HG03045 (cell line): Measurements from ENCODE around the gene EBI3.
"Not testable (repeated sequence)": the region's sequence is repeated elsewhere in the genome, so short reads cannot be mapped to it uniquely, and the experiment has no call there.

ENCODE experiments used
- ATAC-seq: cut with Tn5 transposase; IDR thresholded peaks from one replicate; pipeline ENCODE4 v1.9.1; 2021; ENCODE audit warnings: mild to moderate bottlenecking, moderate library complexity; ENCODE audit not compliant: unreplicated experiment

EBI3 gene

DNA sequence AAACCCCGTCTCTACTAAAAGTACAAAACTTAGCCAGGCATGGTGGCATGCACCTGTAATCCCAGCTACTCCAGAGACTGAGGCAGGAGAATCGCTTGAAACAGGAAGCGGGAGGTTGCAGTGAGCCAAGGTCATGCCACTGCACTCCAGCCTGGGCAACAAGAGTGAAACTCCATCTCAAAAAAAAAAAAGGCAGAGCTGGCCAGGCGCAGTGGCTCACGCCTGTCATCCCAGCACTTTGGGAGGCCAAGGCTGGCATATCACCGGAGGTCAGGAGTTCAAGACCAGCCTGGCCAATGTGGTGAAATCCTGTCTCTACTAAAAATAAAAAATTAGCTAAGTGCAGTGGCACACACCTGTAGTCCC, 45.0 kb downstream of the EBI3 start:
- ATAC-seq, result not testable (repeated sequence)

DNA sequence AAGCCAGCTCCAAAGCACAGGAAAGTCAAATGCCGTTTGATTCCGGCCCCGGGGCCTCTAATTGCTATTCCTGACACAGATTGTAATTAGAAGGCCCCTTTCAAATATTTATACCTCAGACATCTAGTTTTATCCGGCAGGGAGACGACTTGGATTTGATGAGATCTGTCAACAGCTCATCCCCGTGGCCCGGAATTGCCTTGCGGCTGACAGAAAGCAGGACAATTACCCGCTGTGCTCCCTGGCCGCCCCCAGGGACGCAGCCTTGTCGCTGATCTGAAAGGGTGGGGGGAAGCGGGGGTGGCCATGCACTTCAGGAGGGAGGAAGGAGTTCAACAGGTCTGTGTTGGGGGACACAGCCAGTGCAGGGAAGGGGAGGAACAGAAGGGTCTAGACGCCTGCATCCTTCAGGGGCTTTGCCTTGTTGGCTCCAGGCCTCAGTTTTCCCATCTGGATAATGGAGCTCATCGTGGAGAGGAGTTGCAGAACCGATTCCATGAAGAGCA, 47.9 kb downstream of the EBI3 start:
- no peak for ATAC-seq

DNA sequence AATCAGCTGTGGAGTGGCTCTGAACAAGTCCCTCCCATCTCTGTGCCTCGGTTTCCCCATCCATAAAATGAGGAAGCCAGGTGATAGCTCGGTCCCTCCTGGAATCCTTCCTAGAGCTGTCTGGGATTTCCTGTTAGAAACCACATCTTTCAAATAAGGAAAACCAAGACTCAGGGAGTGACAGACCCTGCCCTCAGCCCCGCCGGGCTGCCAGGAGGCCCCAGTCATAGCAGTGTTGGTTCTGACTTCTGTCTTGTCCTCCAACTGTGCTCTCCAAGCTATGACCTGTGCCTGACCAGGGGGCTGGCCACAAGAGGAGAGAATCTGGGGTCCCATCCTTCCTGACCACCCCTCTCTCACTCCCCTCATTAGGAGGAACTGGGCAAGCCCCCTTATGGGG, 48.7 kb downstream of the EBI3 start:
- no peak for ATAC-seq

DNA sequence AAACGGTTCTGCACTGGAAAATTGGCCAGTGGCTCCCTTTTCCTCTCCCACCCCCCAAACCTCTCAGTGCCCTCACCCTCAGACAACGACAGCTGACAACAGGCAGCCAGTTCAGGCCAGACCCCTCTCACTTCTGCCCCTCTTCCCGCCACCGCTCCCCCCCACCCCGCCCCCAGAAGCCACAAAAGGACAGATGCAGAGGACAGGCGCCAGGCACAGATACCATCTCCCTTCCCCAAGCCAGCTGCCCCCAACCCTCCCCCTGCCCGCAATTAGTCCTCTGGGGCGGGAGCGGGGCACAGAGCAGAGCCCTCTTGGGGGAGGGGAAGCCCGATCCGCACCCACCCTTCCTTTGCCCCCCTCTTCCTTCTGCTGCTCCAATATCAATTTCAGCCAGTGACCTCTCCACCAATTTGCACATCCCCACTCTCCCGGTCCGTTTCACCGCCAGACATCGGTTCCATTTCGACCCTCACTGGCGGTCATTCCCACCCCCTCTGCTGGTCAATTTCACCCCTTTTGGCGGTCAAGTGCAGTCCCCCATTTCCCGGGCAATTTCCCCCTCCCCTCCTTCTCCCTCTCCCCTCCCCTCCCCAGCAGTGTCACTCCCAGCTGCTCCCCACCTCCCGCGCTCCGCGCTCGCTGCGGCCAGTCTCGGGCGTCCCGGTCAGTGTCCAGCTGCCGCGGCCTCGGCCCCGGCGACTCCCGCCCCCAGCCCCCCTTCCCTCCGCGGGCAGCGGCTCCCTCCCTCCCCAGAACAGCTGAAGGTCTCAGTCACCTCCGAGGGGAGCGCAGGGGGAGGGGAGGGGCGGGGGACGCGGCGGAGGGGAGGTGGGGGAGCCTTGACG, 49.3 kb downstream of the EBI3 start, which contains the start of gene SHD:
SHD (plus strand) TSS at position 848 of the 848 bp plus-strand sequence. CDS start 798 bp downstream, outside the sequence.
- ATAC-seq, result no peak

DNA sequence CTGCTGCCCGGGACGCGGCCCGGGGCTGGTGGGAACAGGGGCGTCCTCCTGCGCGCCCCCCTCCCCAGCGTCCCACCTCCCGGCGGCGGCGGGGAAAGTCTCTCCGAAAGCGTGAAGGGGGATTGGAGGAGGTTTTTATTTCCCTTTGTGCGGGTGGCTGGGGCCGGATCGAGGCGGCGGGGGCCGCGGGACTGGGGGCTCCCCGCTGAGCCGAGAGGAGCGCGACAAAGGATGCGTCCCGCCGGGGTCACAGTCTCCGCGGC, 49.9 kb downstream of the EBI3 start:
- ATAC-seq, result no peak

DNA sequence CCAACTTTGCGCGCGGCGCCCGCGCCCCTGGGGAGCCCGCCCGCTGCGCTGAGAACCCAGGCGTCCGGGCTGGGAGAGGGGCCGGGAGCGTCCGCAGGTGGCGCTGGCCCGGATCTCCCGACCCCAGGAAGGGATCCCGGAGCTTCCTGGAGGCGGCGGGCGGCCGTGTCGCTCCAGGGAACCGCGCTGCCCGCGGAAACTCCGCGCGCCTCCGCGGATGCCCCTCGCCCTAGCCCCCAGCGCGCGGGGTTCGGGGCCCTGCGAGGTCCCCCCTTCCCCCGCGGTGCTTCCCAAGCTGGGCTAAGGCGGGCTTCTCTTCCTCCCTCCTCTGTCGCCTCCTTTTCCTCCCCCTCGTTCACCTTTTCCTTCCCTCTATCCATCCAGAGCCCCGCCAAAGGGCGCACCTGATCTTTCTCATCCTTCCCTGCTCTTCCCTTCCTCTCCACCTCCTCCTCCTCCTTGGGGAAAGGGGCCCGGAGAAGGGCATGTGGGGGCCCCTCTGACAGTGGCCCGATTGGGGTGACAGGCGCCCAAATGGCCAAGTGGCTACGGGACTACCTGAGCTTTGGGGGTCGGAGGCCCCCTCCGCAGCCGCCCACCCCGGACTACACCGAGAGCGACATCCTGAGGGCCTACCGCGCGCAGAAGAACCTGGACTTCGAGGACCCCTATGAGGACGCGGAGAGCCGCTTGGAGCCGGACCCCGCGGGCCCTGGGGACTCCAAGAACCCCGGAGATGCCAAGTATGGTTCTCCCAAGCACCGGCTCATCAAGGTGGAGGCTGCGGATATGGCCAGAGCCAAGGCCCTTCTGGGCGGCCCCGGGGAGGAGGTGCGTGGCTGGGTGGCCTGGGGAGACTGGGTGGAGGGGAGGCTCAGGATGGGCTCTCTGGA, 50.5 kb downstream of the EBI3 start:
- ATAC-seq, result no peak

DNA sequence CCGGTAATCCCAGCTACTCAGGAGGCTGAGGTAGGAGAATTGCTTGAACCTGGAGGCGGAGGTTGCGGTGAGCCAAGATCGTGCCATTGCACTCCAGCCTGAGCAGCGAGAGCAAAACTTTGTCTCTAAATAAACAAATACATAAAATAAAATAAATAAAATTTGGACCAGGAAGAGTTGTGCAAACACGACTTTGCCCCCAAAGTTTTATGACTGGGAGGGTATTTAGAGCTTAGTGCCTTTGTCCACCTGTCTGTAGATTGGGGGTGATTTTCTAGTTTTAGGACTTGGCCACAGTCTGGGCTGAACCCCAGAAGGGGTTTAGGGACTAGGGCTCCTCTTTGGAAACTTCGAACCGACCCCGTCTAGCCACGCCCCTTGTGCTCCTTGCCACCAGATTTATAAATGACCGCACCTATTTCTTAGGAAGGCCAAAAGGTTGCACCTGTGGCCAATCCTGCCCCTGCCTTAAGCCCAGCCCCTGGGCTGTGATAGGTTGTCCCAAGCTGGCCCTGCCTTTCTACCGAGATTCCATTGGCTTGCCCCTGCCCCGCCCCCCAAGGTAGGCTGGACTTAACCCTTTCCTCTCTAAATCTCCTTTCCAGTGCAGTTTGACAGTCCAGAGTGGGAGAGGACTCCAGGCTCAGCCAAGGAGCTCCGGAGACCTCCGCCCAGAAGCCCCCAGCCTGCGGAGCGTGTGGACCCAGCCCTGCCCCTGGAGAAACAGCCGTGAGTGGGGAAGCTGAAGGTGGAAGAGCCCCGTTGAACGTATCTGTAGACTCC, 55.0 kb downstream of the EBI3 start:
- ATAC-seq, result no peak

DNA sequence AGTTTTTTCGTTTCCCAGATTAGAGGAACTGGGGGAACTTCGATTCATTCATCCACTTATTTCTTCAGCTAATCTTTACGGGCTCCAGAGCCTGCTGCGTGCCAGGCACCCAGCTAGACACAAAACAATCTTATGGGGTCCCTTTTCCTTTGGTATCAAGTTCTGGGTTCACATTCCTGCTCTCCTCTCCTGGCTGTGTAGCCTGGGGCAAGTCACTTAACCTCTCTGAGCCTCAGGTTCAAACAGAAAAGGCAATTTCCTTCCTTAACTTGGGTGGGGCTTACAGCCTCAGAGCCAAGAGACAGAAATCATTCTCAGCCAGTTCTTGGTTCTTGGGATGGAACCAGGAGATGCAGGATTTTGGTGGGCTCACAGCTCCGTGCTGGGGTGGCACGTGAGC, 55.7 kb downstream of the EBI3 start:
- ATAC-seq, result no peak

DNA sequence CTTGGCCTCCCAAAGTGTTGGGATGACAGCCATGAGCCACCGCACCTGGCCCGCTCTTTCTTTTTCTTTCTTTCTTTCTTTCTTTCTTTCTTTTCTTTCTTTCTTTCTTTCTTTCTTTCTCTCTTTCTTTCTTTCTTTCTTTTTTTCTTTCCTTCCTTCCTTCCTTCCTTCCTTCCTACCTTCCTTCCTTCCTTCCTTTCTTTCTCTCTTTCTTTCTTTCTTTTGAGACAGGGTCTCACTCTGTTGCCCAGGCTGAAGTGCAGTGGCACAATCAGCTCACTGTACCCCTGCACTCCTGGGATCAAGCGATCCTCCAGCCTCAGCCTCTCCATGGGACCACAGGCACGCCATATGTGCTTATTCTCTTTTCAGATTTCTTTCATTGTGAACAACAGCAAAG, 56.8 kb downstream of the EBI3 start:
- ATAC-seq, result not testable (repeated sequence)
